MM.1S (cell line): ENCODE results near the gene NKAPD1.

Experiments
- EZH2 ChIP-seq: fragments of 300-600 bp; sonication (generic); optimal IDR thresholded peaks from 2 replicates; pipeline ENCODE3; 2017; ENCODE audit warnings: low read depth, mild to moderate bottlenecking, antibody characterized with exemption, low read length, mixed read lengths
- EZH2phosphoT487 ChIP-seq: fragments of 300-600 bp; sonication (generic); IDR thresholded peaks from 2 replicates; pipeline ENCODE4 v1.6.1; 2018; ENCODE audit warnings: antibody characterized with exemption, low read length
- TF ChIP-seq, protein P1 (sequence below): fragments of 300-600 bp; sonication (generic); IDR thresholded peaks from 2 replicates; pipeline ENCODE4 v1.5.1; 2016; ENCODE audit warnings: antibody characterized with exemption, low read length, mixed read lengths

DNA sequence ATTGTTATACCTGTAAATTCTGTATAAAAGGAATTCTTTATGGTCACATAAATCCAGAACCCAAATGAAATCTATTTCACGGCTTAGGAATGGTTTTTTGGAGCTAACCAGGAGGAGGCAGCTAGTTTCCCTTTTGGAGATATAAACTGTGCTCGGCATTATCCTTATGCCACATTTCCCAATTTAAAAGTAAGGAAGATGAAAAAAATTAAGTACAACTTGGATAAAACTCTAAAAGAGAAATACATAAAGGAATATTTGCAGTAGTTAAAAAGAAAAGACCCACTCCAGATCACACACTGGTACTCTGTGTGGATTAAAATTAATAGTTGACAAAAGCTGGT lies 31.2 kb upstream of the NKAPD1 start:
- TF ChIP-seq, protein P1, sequence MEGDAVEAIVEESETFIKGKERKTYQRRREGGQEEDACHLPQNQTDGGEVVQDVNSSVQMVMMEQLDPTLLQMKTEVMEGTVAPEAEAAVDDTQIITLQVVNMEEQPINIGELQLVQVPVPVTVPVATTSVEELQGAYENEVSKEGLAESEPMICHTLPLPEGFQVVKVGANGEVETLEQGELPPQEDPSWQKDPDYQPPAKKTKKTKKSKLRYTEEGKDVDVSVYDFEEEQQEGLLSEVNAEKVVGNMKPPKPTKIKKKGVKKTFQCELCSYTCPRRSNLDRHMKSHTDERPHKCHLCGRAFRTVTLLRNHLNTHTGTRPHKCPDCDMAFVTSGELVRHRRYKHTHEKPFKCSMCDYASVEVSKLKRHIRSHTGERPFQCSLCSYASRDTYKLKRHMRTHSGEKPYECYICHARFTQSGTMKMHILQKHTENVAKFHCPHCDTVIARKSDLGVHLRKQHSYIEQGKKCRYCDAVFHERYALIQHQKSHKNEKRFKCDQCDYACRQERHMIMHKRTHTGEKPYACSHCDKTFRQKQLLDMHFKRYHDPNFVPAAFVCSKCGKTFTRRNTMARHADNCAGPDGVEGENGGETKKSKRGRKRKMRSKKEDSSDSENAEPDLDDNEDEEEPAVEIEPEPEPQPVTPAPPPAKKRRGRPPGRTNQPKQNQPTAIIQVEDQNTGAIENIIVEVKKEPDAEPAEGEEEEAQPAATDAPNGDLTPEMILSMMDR, result no peak
- no peak for TF ChIP-seq EZH2
- no peak for TF ChIP-seq EZH2phosphoT487
